Skin epidermis (tissue), 12 donors: ENCODE results near the gene FBXO31.
"Not testable (repeated sequence)": the region's sequence is repeated elsewhere in the genome, so short reads cannot be mapped to it uniquely, and the experiment has no call there.

Source experiments
- H3K27ac ChIP-seq, 21 experiments: fragments of 200-600 bp; sonication (generic) in 11 of 21; one replicate each; pipeline ENCODE4 v1.5.0; 2020; ENCODE audit warnings: mild to moderate bottlenecking in 3 of 21, inconsistent platforms in 2 of 21, moderate library complexity in 2 of 21
- H3K4me3 ChIP-seq, 7 experiments: fragments of 200-600 bp; sonication (generic) in 2 of 7; one replicate each; pipeline ENCODE4 v1.5.0; 2020; ENCODE audit warnings: inconsistent platforms in 2 of 7, mild to moderate bottlenecking in 2 of 7, moderate library complexity in 1 of 7

The FBXO31 gene

DNA sequence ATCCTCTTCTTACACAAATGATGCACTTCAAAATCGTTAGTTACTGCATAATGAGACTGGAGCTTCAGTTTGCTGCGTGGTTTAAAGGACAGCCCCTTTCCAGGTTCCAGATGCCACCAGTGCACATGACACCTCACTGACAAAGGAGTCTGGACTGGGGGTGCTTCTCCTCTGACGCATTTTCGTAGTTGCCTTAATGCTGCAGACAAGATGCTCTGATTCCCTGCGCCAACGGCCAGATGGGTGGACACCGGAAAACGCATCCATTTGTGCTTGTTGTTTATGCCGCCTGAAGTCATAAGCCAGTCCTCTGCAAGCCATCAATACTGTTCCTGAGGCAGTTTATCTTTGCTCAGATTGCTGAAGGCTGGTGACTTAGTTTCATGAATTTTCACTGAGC is 16.0 kb downstream of the FBXO31 start:
- Histone ChIP-seq H3K4me3 (no peak overlapping the region), H3K27ac (no peak overlapping the region)

DNA sequence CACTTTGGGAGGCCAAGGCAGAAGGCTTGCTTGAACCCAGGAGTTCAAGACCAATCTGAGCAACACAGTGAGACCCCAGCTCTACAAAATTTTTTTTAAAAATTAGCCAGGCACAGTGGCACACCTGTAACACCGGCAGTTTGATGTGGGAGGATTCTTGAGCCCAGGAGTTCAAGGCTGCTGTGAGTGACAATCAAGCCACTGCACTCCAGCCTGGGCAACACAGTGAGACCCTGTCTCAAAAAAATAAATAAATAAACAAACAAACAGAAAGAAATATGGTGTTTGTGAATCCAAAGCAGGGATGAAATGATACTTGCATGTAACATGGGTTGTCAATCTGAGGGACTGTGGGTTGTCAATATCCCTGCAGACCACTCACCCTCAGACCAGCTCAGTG is 16.6 kb downstream of the FBXO31 start:
- Histone ChIP-seq H3K27ac (no peak overlapping the region), H3K4me3 (no peak overlapping the region)

DNA sequence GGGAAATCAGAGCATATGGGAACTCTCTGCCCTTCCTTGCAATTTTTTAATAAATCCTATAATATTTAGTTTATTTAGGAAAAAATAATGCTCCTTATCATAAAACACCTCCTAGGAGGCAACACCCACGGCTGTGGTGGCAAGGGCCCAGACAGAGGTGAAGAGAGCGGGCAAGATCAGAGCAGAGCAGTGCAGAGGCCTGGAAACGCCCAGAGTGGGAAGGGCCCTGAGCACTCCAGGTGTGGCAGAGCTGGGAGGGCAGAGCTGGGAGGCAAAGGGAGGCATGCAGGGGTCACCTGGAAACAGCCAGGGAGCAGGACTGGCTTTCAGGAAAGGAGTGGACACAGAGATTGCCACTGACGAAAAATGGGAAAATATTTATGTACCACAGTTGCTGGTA is 17.3 kb downstream of the FBXO31 start:
- Histone ChIP-seq H3K4me3 (no peak overlapping the region), H3K27ac (no peak overlapping the region)

DNA sequence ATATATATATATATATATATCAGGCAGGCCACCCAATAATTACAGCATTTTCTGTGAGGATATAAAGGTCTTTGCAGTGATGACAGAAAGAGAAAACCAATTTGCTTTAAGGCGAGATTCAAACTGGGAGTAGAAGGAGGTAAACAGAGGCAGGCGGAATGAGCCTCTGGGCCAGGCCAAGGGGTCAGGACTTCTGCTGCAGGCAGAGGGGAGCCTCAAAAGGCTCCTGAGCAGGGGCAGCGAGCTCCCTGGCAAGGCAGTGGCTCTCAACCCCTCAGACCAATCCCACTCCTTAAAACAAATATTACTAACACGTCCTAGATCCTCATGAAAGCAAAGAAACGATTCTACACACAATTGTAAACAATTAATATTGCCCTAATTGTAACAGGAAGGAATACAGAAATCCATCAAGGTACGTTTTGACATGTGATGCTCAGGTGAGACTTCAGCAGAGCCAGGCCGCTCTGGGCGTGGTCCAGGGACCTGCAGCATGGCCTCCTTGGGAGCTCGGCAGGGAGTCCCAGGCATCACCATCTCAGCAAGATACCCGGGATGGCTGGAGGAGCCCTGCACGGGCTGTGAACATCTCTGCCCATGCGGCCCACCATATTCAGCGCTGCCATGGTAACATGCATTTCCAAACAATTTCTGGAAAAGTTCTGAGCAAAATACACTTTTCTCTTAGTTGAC is 18.4 kb downstream of the FBXO31 start:
- H3K4me3 ChIP-seq: no peak overlapping the region
- no peak overlapping the region for H3K27ac ChIP-seq

DNA sequence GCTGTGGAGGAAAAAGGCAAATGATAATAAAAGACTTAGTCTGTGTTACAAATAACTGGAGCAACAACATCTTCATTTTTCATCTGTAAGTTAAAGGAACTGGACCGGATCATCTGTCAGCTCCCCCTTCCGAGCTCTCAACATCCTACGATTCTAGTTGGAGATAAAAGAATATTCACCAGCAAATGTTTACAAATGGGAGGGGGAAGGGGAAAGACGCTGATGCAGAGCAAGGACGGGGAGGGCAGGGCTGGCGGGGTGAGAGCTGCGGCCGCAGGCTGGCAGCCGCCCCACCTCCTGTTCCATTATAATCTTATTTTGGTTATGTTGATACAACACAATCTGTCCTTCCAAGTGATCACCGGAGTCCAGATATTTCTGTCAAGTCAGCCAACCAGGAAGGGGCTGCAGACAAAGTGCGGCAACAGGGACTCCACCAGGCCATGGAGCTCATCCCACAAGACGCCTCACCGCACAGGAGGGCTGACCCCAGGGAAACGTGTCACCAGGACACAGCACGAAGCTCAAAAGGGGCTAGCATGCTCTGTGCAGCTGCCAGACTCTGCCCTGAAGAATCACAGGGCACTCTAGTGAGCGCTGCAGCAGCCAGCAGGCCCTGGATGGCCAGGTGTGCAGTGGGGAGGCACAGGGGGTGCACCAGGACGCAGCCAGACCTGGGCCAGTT is 19.7 kb downstream of the FBXO31 start:
- H3K27ac ChIP-seq: peak overlapping the region in 6 of 21 experiments; percentile 13 to 36 (median 28)
- no peak overlapping the region for H3K4me3 ChIP-seq

DNA sequence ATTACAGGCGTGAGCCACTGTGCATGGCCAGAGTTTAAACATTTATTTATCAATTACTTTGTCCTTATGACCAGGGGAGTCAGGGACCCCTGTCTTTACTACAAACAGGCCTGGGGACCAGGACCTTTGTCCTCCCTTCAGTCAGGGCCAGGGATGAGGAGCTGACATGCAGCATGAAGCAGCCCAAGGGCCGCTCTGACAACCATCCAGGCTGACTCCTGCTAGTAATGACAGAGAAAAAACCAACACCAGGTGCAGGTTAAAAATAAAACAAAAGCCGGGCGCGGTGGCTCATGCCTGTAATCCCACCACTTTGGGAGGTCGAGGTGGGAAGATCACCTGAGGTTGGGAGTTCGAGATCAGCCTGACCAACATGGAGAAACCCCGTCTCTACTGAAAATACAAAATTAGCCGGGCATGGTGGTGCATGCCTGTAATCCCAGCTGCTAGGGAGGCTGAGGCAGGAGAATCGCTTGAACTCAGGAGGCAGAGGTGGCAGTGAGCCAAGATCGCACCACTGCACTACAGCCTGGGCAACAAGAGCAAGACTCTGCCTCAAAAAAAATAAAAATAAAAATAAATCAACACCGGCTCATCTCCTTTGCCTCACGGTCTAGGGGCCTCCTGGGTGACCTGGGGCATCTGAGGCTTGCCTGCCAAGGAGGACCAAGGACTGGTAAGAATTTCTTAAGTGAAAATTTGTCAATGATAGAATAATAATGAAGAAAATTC is 20.6 kb downstream of the FBXO31 start:
- H3K27ac ChIP-seq, H3K4me3 ChIP-seq: not testable (repeated sequence)

DNA sequence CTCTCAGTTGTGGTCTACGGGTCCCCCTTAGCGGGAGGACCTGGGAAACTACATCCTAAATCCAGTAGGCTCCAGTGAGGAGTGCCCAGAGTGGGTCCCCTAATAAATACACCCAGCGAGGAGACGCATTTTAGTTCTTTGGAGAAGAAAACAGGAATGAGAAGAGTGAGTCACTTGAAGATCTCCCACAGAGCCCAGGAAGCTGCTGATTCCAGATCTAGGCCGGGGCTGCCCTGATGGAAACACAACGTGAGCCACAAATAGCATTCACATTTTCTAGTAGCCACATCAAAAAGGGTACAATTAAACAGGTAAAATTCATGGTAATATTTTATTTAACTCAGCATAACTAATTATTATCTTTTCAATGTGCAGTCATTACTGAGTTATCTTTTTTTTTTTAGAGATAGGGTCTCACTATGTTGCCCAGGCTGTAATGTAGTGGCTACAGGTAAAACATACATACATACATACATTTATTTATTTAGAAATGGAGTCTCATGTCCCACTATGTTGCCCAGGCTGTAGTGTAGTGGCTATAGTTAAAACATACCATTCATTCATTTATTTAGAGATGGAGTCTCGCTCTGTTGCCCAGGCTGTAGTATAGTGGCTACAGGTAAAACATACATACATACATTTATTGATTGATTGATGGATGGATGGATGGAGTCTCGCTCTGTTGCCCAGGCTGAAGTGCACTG is 21.5 kb downstream of the FBXO31 start:
- H3K27ac ChIP-seq: no peak overlapping the region
- H3K4me3 ChIP-seq: no peak overlapping the region

DNA sequence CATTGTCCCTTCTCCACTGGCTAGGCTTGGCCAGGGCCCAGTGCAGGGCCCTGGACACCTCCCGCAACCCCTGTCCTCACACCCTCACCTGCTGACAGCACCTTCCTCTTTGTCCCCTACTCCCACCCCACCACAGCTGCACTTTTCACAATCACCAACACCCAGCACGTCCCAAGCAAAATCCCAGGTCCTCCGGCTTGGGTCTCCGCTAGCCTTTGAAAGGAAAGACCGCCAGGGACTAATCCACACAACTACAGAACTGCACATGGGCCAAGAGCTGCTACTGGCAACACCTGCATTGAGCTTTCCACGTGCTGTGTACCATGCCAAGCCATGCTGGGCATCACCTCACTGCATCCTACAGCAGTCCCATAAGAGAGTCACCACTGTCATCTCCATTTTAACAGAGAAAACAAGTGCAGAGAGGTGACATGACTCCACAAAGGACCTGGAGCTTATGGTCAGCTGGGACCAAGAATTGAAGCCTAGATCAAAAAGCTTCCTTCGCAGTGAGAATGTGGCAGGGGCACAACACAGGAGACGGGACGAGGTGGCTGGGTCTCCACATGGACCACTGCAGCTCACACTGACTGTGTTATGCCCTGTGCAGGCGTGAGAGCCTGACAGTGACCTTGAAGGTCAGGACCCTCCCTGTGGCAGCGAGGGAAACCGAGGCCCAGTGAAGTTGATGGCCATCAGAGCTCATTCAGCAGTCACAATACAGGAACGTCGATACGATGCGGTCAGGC is 22.5 kb downstream of the FBXO31 start:
- no peak overlapping the region for H3K4me3 ChIP-seq
- H3K27ac ChIP-seq: no peak overlapping the region

DNA sequence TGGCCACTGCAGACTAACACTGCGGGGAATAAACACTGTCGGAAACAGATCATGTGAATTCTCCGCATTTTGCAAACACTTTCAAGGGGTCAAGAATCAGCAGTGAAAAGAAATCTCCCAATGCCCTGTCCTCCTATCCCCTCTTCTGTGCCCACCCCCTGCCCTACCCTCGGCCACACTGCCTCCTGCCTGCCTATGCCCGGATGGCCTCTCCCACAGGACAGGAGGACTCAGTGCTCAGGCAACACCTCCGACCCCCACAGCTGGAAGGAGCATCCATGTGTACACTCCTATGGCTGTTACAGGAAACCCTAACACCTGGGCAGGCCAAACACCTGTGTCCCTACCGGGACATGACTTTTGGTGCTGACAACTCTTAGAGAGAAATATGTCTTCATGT is 24.5 kb downstream of the FBXO31 start:
- no peak overlapping the region for H3K4me3 ChIP-seq
- H3K27ac ChIP-seq: no peak overlapping the region

DNA sequence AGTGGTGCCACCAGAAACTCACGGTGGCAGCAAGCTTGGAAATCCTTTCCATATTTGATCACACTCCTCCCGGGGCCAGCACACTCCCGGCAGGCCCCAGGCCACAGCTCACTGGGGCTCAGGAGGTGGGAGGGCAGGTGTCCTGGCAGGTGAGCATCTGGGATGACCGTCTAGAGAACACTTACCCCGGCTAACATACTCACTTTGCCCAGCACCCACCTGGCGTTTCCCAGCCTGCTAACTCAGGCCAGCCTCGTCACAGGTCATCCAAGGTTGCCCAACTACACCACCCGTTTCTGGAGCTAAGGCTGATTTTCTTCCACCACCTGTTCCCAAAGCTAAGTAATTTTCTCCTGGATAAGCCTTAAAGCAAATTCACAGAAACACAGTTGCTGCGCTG is 24.9 kb downstream of the FBXO31 start:
- H3K4me3 ChIP-seq: no peak overlapping the region
- H3K27ac ChIP-seq: no peak overlapping the region

DNA sequence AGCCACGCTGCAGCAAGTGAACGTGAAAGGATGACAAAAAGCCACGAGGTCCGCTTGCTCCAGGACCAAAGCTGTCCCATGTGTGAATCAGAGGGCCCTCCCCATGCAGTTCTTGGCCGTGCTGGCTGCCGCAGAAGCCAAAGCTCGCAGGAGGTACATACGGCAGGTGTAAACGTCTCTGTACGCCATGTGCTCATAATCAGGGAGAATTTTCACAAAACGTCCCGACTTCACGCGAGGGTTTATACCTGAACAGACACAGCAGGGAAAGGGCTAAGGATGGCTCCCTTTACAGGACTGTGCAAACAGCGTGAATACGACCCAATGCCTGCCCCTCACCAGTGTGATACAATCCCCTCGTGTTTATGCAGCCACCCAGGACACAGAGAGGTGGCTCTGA is 25.3 kb downstream of the FBXO31 start:
- Histone ChIP-seq H3K4me3 (no peak overlapping the region), H3K27ac (no peak overlapping the region)

DNA sequence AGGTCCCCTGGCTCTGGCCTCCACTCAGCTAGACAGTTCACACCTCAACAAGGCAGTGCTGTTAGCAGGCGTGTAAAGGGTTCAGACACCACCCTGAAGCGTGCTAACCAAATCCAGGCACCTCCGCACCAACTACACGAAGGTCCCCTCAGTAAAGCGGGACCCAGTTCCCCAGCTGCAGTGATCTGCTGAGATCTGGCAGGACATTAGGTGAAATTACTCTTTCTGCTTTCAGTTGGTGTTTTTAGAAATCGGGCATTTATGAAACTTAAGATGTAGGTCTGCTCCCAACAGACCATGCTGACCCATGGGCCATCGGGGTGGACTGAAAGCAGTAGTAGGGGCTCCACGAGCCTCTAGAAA is 27.1 kb downstream of the FBXO31 start:
- H3K27ac ChIP-seq: no peak overlapping the region
- no peak overlapping the region for H3K4me3 ChIP-seq

DNA sequence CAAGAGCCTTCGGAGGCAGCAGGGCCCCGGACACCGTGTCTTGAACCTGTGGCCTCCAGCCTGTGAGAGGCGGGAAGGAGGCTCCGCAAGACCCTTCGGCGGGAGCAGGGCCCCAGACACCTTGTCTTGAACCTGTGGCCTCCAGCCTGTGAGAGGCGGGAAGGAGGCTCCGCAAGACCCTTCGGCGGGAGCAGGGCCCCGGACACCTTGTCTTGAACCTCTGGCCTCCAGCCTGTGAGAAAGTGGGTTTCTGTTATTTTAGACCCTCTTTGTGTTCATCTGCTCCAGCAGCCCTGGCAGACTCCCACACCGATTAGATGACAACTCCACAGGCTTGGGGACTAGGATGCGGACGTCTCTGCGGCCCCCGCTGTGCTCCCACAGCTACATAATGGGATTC is 30.0 kb downstream of the FBXO31 start:
- no peak overlapping the region for H3K27ac ChIP-seq
- no peak overlapping the region for H3K4me3 ChIP-seq

DNA sequence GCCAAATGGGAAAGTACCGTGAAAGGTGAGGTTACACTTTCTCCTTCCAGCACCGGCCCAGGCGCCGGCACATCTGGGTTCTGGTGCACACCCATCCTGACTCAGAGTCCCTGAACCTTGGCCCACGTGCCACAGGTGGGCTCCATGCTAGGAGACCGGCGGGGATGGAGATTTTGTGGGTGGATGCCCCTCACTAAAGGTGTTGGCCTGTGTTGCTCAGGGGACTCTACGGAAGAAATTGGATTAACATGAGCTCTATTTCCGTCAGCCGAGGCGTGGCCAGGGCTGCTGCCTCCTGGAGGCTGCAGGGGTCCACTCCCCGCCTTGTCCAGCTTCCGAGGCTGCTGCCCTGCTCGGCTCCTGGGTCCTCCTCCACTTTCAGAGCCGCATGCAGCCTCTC is 30.8 kb downstream of the FBXO31 start:
- no peak overlapping the region for H3K4me3 ChIP-seq
- H3K27ac ChIP-seq: no peak overlapping the region

DNA sequence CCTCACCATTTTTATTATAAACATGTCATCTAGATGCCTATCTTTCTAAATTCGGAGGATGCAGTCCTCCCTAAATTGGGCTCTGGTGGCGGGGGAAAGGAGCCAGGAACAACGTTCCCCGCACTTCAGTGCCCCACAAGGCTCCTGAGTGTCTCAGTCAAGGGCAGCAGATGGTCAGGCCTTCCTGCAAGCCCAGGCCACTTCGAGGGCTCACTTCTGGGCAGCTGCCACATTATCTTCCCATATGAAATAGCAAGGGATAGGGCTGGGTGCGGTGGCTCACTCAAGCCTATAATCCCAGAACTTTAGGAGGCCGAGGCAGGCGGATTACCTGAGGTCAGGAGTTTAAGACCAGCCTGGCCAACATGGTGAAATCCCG is 32.3 kb downstream of the FBXO31 start:
- H3K4me3 ChIP-seq: no peak overlapping the region
- peak overlapping the region in 13 of 21 experiments; percentile 3 to 50 (median 27) for H3K27ac ChIP-seq

DNA sequence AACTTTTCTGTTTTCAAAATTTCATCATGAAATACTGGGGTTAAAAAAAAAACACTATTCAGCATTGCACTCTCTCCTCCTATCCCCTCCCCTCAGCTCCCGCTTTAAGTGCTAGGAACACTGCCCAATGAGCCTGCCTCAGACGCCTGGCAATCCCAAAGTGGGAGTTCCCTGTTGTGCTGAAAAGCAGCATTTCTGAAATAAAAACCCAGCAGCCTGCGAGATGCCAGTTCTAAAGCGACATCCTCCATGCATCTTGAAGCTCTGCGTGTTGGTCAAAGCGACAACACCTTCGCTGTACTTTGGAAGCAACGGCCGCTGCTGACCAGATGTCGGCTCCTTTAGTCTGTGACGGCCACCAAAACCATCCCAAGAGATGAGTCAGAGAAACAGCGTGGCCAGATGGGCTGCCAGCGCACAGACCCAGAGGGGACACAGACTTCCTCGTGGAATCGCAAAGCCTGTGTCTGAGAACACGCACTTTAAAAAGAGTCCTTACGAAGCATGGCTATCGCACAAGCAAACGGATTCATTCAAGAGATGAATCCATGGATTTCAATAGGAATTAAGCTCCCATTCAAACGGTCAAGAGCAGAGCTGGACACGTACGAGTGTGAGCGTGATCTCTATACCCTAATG is 32.8 kb downstream of the FBXO31 start:
- Histone ChIP-seq H3K4me3 (no peak overlapping the region), H3K27ac (peak overlapping the region in 13 of 21 experiments; percentile 3 to 50 (median 27))

DNA sequence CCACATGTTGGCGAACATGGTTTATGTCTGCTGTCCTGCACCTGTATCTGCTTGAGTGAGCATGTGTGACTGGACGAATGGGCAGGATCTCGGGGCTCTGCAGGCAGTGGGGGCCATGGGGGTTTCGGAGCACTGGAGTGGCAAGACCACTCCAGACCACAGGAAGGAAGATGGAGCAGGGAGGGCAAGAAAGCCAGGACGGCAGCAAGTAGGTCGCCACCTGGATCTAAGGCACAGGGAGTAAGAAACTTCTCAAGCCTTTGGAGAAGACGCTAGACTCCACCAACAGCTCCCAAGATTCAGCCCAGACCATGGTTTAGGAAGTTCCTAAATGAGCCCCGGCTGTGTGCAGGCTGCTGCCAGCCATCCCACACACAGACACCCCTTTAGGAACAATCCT is 33.5 kb downstream of the FBXO31 start:
- peak overlapping the region in 1 of 21 experiments; percentile 8 for H3K27ac ChIP-seq
- no peak overlapping the region for H3K4me3 ChIP-seq

DNA sequence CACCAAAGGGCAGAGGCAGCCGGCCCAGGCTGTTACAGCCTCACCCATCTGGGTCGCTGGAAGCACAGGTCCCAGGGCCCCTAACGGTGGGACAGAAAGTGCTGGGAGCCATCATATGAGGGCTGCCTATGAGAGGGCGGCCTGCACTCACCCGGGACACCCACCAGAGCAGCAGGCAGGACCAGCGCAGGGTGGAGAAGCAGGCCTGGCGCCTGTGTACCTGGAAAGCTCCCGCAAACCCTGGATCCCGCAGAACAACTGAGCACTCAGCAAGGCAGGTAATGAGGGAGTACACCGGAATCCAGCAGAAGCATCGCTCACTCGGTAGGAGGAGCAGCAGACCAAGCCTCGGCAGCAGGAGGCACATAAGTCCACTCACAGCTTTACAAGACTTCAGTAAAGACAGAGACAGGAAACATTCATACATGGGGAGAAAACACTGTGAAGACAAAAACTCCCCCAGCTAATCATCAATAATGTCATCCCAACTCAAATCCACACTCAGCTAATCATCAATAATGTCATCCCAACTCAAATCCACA is 34.9 kb downstream of the FBXO31 start:
- H3K27ac ChIP-seq: no peak overlapping the region
- no peak overlapping the region for H3K4me3 ChIP-seq

DNA sequence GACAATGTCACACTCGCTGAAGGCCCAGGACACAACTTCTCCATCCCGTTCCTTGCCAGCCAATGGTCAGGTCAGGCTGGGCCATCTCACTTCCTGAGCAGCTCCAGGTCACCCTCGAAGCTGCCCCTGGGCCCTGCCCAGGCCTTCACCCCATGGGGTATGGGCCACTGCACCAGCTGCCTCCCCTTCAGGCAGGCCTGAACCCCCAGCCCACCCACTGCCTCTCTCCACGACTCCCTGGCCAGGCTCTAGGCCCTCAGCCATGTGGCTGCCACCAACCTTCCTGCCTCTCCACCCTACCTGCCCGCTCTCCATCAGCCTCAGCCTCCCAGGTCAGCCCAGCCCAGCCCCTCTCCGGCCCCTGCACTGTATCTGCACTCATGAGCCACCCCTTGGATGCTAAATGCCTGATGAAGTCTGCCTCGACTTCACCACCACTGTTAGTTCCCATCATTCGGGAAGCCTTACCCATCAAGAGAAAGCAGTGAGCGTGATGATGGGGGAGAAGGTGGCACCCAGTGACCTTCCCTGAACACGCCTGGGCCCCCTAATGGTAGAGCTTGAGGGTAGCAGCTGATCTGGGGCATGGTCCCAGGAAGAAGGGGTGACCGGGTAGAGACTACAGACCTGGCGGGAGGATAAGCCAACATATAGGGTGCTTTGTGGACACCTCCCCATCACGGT is 35.5 kb downstream of the FBXO31 start:
- no peak overlapping the region for H3K4me3 ChIP-seq

More for the DNA sequence above, 35.5 kb downstream of the FBXO31 start:
- H3K27ac ChIP-seq: no peak overlapping the region
